Stimulated activated effector memory CD8-positive, alpha-beta T cell treated with anti-CD3 and anti-CD28 coated beads, Interleukin-12 subunit alpha, Interleukin-12 subunit beta, amount 100 ng/mL, for 72 hours (primary cell): Measurements from ENCODE around the gene SLC25A19.
A peak's percentile ranks its signal among the peaks of the same experiment; 100 is the strongest.
"Not testable (repeated sequence)": the region's sequence is repeated elsewhere in the genome, so short reads cannot be mapped to it uniquely, and the experiment has no call there.

Experiments
- ATAC-seq: fragments of 150-1000 bp; cut with Tn5 transposase; 2 replicates; pipeline ENCODE4 v1.10.0; 2021
- DNase-seq, 2 donors: peaks; one replicate each; pipeline ENCODE4 v3.0.0; 2021 to 2022; ENCODE audit warnings: low spot score in 2 of 2
- H3K27ac Mint-ChIP-seq: one replicate; pipeline ENCODE4 v1.8.0; 2022; ENCODE audit warnings: mild to moderate bottlenecking, mixed read lengths
- H3K36me3 Mint-ChIP-seq: one replicate; pipeline ENCODE4 v1.8.0; 2022; ENCODE audit warnings: mild to moderate bottlenecking, mixed read lengths
- H3K4me1 Mint-ChIP-seq: one replicate; pipeline ENCODE4 v1.8.0; 2022; ENCODE audit warnings: mixed read lengths
- H3K4me3 Mint-ChIP-seq: one replicate; pipeline ENCODE4 v1.8.0; 2022; ENCODE audit warnings: mild to moderate bottlenecking, mixed read lengths
- H3K9me3 Mint-ChIP-seq: one replicate; pipeline ENCODE4 v1.8.0; 2022; ENCODE audit warnings: mixed read lengths

SLC25A19 gene

DNA sequence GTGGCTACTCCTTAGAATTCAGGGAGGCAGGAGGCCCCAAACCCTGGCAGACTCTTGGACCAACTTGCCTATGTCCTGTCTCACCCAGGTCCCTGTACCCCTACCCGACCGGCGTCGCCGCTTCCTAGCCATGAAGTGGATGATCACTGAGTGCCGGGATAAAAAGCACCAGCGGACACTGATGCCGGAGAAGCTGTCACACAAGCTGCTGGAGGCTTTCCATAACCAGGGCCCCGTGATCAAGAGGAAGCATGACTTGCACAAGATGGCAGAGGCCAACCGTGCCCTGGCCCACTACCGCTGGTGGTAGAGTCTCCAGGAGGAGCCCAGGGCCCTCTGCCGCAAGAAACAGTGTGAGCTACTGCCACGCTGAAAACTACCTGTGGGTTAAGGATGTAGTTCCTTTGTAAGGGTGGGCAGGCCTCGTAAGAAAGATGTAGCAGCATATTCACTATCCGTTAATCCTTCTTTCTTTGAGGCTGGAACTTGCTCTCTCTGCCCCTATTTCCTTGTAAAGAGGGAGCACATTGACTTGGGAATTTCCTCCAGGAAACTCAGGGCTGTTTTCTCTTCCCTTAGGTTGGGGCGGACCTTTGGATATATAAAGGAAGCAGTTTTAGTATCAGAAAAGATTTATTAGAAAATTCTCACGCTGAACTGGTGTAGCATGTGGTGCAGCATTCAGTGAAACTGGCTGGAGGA, 23.5 kb downstream of the SLC25A19 start:
- peaks cover 79% of the 10 kb centered on the region for H3K36me3 Mint-ChIP-seq
- ATAC-seq (no peak), DNase-seq (no peak)
- no peak overlapping the region for H3K4me3 Mint-ChIP-seq
- no peaks in the 10 kb centered on the region for H3K9me3 Mint-ChIP-seq
- peaks cover 40% of the 10 kb centered on the region for H3K4me1 Mint-ChIP-seq
- H3K27ac Mint-ChIP-seq: no peak overlapping the region

- peak overlapping the region; percentile 100 for H3K27ac Mint-ChIP-seq
- ATAC-seq (no peak), DNase-seq (no peak)
- peak overlapping the region; percentile 97 for H3K4me3 Mint-ChIP-seq
- peaks cover 40% of the 10 kb centered on the region for H3K4me1 Mint-ChIP-seq
- peaks cover 66% of the 10 kb centered on the region for H3K36me3 Mint-ChIP-seq
- H3K9me3 Mint-ChIP-seq: no peaks in the 10 kb centered on the region
Measured at GRCh38 chr17:75263055-75263454, 26.2 kb downstream of the SLC25A19 start.

GRCh38 chr17:75262112-75262606, 27.1 kb downstream of the SLC25A19 start:
- ATAC-seq: no peak
- Mint-ChIP-seq H3K4me1 (peaks cover 40% of the 10 kb centered on the region), H3K9me3 (no peaks in the 10 kb centered on the region), H3K4me3 (peak overlapping the region; percentile 97), H3K36me3 (peaks cover 64% of the 10 kb centered on the region), H3K27ac (peak overlapping the region; percentile 100)
- DNase-seq: no peak

- peaks cover 59% of the 10 kb centered on the region for H3K36me3 Mint-ChIP-seq
- ATAC-seq (peak; percentile 94), DNase-seq (peak; percentile 96 to 98)
- H3K9me3 Mint-ChIP-seq: no peaks in the 10 kb centered on the region
- H3K27ac Mint-ChIP-seq: peak within 1 kb of the TSS; percentile 100
- H3K4me1 Mint-ChIP-seq: peaks cover 44% of the 10 kb centered on the region
- peak within 1 kb of the TSS; percentile 97 for H3K4me3 Mint-ChIP-seq
Measured at GRCh38 chr17:75261336-75262111, 27.7 kb downstream of the SLC25A19 start, which contains the start of the genes GGA3 and MRPS7. TSS of gene GGA3 (minus strand) at chr17:75261606. CDS start at chr17:75261587, 19 bp downstream. TSS of gene MRPS7 (plus strand) at chr17:75261879. CDS start at chr17:75261901, 22 bp downstream.

GRCh38 chr17:75260641-75261335, 28.4 kb downstream of the SLC25A19 start:
- peak in 1 of 2 donors; percentile 82 for DNase-seq
- Mint-ChIP-seq H3K4me3 (peak overlapping the region; percentile 97), H3K9me3 (no peaks in the 10 kb centered on the region), H3K4me1 (peaks cover 51% of the 10 kb centered on the region), H3K36me3 (peaks cover 51% of the 10 kb centered on the region), H3K27ac (peak overlapping the region; percentile 100)
- peak; percentile 70 for ATAC-seq

DNA sequence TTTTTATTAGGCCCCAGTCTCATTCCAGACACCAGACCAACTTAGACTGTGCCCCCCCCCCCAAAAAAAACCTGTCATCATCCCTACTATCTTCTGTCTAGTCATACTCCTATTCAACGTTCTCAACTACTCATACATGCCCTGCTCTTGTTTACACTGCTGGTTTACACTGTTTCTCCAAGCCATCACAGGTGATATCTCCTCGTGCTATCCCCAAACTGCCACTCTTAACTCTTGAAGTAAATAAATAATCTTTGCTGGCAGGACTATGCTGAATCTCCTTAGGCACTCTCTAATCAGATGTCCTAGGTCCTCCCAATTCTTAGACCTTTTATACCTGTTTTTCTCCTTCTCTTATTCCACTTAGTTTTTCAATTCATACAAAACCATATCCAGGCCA, 32.0 kb downstream of the SLC25A19 start:
- H3K9me3 Mint-ChIP-seq, ATAC-seq, DNase-seq, H3K4me3 Mint-ChIP-seq: not testable (repeated sequence)
- H3K4me1 Mint-ChIP-seq: peaks cover 74% of the 10 kb centered on the region
- H3K27ac Mint-ChIP-seq: peak overlapping the region; percentile 65
- peaks cover 32% of the 10 kb centered on the region for H3K36me3 Mint-ChIP-seq

DNA sequence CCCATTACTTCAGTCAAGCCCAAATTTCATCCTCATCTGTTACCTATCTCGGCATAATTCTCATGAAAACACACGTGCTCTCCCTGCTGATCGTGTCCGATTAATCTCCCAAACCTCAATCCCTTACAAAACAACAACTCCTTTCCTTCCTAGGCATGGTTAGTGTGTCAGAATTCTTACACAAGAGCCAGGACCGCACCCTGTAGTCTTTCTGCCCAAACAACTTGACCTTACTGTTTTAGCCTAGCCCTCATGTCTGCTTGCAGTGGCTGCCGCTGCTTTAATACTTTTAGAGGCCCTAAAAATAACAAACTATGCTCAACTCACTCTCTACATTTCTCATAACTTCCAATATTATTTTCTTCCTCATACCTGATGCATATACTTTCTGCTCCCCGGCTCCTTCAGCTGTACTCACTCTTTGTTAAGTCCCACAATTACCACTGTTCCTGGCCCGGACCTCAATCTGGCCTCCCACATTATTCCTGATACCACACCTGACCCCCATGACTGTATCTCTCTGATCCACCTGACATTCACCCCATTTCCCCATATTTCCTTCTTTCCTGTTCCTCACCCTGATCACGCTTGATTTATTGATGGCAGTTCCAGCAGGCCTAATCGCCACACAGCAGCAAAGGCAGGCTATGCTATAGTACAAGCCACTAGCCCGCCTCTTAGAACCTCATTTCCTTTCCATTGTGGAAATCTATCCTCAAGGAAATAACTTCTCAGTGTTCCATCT, 33.1 kb downstream of the SLC25A19 start:
- not testable (repeated sequence) for H3K9me3 Mint-ChIP-seq, DNase-seq, H3K4me3 Mint-ChIP-seq, ATAC-seq
- peaks cover 31% of the 10 kb centered on the region for H3K36me3 Mint-ChIP-seq
- peaks cover 82% of the 10 kb centered on the region for H3K4me1 Mint-ChIP-seq
- peak overlapping the region; percentile 65 for H3K27ac Mint-ChIP-seq

DNA sequence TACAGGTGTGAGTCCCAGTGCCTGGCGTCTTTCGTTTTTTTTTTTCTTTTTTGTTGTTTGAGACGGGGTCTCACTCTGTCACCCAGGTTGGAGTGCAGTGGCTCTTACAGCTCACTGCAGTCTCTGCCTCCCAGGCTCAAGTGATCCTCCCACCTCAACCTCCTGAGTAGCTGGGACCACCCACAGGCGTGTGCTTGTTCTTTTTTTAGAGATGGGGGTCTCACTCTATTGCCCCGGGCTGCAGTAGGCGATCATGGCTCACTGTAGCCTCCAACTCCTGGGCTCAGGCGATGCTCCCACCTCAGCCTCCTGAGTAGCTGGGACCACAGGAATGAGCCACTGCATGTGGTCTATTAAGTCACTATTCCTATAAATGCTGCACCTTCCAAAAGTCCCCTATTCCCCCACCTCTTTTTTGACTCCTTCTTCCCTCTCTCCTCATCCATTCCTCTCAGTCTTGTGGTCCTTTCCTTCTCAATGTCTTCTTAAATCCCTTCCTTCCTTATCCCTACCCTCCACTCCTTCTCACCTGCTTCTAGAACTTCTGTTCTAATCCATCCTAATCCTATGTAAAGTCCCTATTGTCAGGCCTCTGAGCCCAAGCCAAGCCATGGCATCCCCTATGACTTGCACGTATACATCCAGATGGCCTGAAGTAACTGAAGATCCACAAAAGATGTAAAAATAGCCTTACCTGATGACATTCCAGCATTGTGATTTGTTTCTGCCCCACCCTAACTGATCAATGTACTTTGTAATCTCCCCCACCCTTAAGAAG, 37.0 kb downstream of the SLC25A19 start:
- ATAC-seq (no peak), DNase-seq (no peak)
- Mint-ChIP-seq H3K9me3 (no peaks in the 10 kb centered on the region), H3K27ac (peak overlapping the region; percentile 84), H3K4me3 (peak overlapping the region; percentile 64), H3K36me3 (peaks cover 46% of the 10 kb centered on the region), H3K4me1 (peaks cover 77% of the 10 kb centered on the region)

- Mint-ChIP-seq H3K36me3 (peaks cover 66% of the 10 kb centered on the region), H3K27ac (peak overlapping the region; percentile 84), H3K4me3 (peak overlapping the region; percentile 64), H3K4me1 (peaks cover 56% of the 10 kb centered on the region), H3K9me3 (no peaks in the 10 kb centered on the region)
- DNase-seq (peak; percentile 45 to 80), ATAC-seq (peak; percentile 98)
Measured at GRCh38 chr17:75250009-75250471, 39.2 kb downstream of the SLC25A19 start.

- Mint-ChIP-seq H3K36me3 (peaks cover 66% of the 10 kb centered on the region), H3K9me3 (no peaks in the 10 kb centered on the region), H3K4me1 (peaks cover 52% of the 10 kb centered on the region), H3K27ac (peak overlapping the region; percentile 84), H3K4me3 (peak overlapping the region; percentile 64)
- ATAC-seq (no peak), DNase-seq (no peak)
Measured at GRCh38 chr17:75249564-75249963, 39.7 kb downstream of the SLC25A19 start.

DNA sequence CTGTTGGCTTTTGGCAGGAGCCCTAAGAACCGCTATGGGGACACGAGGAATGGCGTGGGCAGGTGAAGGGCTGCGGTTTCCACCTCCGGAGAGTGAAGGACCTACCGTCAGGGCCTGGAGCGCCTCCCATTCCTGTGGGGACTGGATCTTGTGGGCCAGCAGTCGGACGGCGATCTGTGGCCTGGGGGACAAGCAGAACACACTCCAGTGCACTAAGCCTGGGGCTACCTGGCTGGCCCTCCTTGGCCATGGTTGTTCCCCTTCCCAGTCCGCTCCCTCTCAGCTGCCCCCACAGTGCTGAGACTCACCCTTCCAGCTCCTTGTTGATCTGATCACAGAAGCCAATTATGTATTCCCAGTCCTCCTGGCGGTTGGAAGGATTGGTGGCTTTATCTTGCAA, 42.8 kb downstream of the SLC25A19 start:
- H3K4me1 Mint-ChIP-seq: peaks cover 50% of the 10 kb centered on the region
- ATAC-seq: no peak
- H3K9me3 Mint-ChIP-seq: no peaks in the 10 kb centered on the region
- no peak for DNase-seq
- peaks cover 80% of the 10 kb centered on the region for H3K36me3 Mint-ChIP-seq
- peak overlapping the region; percentile 43 for H3K27ac Mint-ChIP-seq
- no peak overlapping the region for H3K4me3 Mint-ChIP-seq

GRCh38 chr17:75245011-75245410, 44.2 kb downstream of the SLC25A19 start:
- no peaks in the 10 kb centered on the region for H3K9me3 Mint-ChIP-seq
- peaks cover 45% of the 10 kb centered on the region for H3K4me1 Mint-ChIP-seq

DNA sequence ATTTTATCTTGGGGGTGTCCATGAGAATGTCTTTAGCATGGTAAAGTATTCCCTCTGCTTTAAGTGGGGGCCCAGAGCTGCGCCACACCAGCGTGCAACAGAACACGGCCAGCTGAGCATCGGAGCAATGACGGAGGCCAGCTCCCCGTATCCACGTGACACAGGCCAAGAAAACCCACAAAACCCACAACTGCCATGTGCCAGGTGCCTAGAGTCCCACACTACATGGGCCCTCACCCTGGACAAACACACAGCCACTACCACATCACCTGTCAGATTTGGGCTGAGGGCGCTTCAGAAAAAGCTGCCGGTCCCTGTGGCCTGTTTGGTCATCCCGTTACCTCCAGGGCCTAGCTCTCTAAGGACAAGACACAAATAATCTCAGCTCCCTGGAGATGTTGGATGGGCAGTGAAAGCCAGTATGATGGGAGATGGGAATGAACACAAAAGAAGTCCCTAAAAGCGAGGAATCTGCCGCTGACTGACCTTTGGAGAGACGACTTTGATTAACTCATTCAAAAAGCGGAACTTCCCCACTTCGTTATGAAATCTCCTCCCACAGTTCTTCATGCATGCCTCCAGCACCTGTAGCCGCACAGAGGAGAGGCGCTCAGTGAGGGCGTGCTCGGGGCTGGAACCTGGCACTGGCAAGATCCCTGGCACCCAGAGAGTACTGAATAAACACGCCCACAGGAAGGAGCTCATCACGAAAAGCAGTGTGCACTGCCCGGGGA, 44.9 kb downstream of the SLC25A19 start:
- Mint-ChIP-seq H3K36me3 (peaks cover 90% of the 10 kb centered on the region), H3K4me1 (peaks cover 39% of the 10 kb centered on the region), H3K9me3 (no peaks in the 10 kb centered on the region), H3K4me3 (no peak overlapping the region), H3K27ac (peak overlapping the region; percentile 96)
- DNase-seq (no peak), ATAC-seq (no peak)

More at GRCh38 chr17:75245011-75245410, 44.2 kb downstream of the SLC25A19 start:
- Mint-ChIP-seq H3K4me3 (no peak overlapping the region), H3K27ac (peak overlapping the region; percentile 96), H3K36me3 (peaks cover 88% of the 10 kb centered on the region)
- ATAC-seq (no peak), DNase-seq (no peak)
